Hepatocyte (in vitro differentiated cells): Measurements from ENCODE around the gene ECD.

Source experiments
- CTCF ChIP-seq: fragments of 200-600 bp; sonication (generic); IDR thresholded peaks from 2 replicates; pipeline ENCODE4 v1.5.1; 2016; ENCODE audit warnings: antibody characterized with exemption, mild to moderate bottlenecking; ENCODE audit not compliant: poor library complexity
- EZH2 ChIP-seq: fragments of 200-600 bp; sonication (generic); IDR thresholded peaks from 2 replicates; pipeline ENCODE4 v1.6.1; 2016; ENCODE audit warnings: antibody characterized with exemption, mild to moderate bottlenecking, borderline replicate concordance
- EZH2phosphoT487 ChIP-seq: fragments of 200-600 bp; sonication (generic); IDR thresholded peaks from one replicate; pipeline ENCODE4 v1.6.1; 2018; ENCODE audit warnings: antibody characterized with exemption, mild to moderate bottlenecking, low read depth, moderate library complexity; ENCODE audit not compliant: unreplicated experiment, severe bottlenecking

- TF ChIP-seq CTCF (no peak), EZH2 (no peak), EZH2phosphoT487 (no peak)
Observed at GRCh38 chr10:73088304-73088703, 79.5 kb downstream of the ECD start.
